HCT116 (cell line): ENCODE results near the gene CXCR6. TPM values are rescaled to one million over a fixed set of nuclear protein-coding genes. Genes with fewer than 3 reads are reported as not detected.

Experiments used
- ATAC-seq: fragments of 200-7000 bp; cut with Tn5 transposase; 2 replicates; pipeline ENCODE4 v1.9.1; 2020; ENCODE audit warnings: mild to moderate bottlenecking, moderate library complexity
- BruUV-seq: library from RNA; stranded (reverse); fragments of 400-500 nt; replicated peaks from 2 replicates; lab custom pipeline; 2021; lab: Mats Ljungman, UMichigan
- CTCF ChIA-PET: fragments of 300-600 bp; sonication (Branson Sonifier 250); formaldehyde crosslinking; loops from one replicate; lab custom pipeline; 2021; ENCODE audit warnings: antibody characterized with exemption; lab: Charles Lee
- POLR2A ChIA-PET: fragments of 300-600, 350-600 bp; sonication (Branson Sonifier 250); formaldehyde crosslinking; loops from one replicate; lab custom pipeline; 2021; ENCODE audit warnings: antibody characterized with exemption; lab: Charles Lee
- RAD21 ChIA-PET, 2 experiments: fragments of 300-600 bp; sonication (Branson Sonifier 250); formaldehyde crosslinking; loops; one replicate each; lab custom pipeline; 2023; ENCODE audit warnings: low total read pairs in 2 of 2; ENCODE audit not compliant: uncharacterized antibody in 2 of 2, unreplicated experiment in 2 of 2, low non-redundant PET in 1 of 2; lab: Charles Lee
- DNase-seq: peaks from one replicate; pipeline ENCODE4 v3.0.0-alpha.2; 2010; ENCODE audit warnings: low read depth, low spot score
- H2AFZ ChIP-seq: fragments of 200-600 bp; shearing (Covaris generic), sonication (generic); 2 replicates; pipeline ENCODE4 v1.6.1; 2017; ENCODE audit warnings: low read depth, mixed run types, mixed read lengths, antibody characterized with exemption, low read length; ENCODE audit not compliant: poor library complexity, severe bottlenecking
- H3K27ac ChIP-seq: 2 replicates; pipeline ENCODE4 v1.5.1; 2012; ENCODE audit warnings: low read depth, low read length
- H3K27me3 ChIP-seq: fragments of 200-600 bp; sonication (generic); 2 replicates; pipeline ENCODE4 v1.6.1; 2016; ENCODE audit warnings: mixed run types, low read length, mixed read lengths; ENCODE audit not compliant: insufficient read depth
- H3K36me3 ChIP-seq, 2 experiments: fragments of 200-500 bp in 1 of 2; fragments of 200-600 bp in 1 of 2; sonication (Bioruptor generic) in 1 of 2; sonication (generic) in 1 of 2; 2 replicates each; pipeline versions ENCODE4 v1.5.1 to v1.6.1; 2014 to 2016; ENCODE audit warnings: low read length in 2 of 2, inconsistent platforms in 1 of 2, mixed read lengths in 1 of 2, mixed run types in 1 of 2; ENCODE audit not compliant: insufficient read depth in 2 of 2, control insufficient read depth in 1 of 2
- H3K4me1 ChIP-seq, 2 experiments: fragments of 200-600 bp in 1 of 2; sonication (generic) in 1 of 2; 2 replicates each; pipeline versions ENCODE4 v1.5.1 to v1.6.1; 2012 to 2017; ENCODE audit warnings: low read length in 2 of 2, inconsistent platforms in 1 of 2, mild to moderate bottlenecking in 1 of 2, mixed read lengths in 1 of 2, mixed run types in 1 of 2, moderate library complexity in 1 of 2; ENCODE audit not compliant: insufficient read depth in 2 of 2, control insufficient read depth in 1 of 2
- H3K4me2 ChIP-seq: fragments of 200-600 bp; sonication (generic); 2 replicates; pipeline ENCODE4 v1.6.1; 2017; ENCODE audit warnings: mixed run types, low read length, mixed read lengths
- H3K4me3 ChIP-seq, 2 experiments: fragments of 200-600 bp in 1 of 2; sonication (generic) in 1 of 2; replicated peaks in 1 of 2; 2 replicates each; pipeline ENCODE4 v1.5.1; 2011 to 2016; ENCODE audit warnings: low read length in 2 of 2, control low read depth in 1 of 2, low read depth in 1 of 2, mild to moderate bottlenecking in 1 of 2, mixed read lengths in 1 of 2, mixed run types in 1 of 2
- H3K79me2 ChIP-seq: fragments of 200-600 bp; sonication (generic); 2 replicates; pipeline ENCODE4 v1.6.1; 2017; ENCODE audit warnings: mild to moderate bottlenecking, mixed run types, low read length, moderate library complexity, mixed read lengths; ENCODE audit not compliant: insufficient read depth
- H3K9ac ChIP-seq: fragments of 200-600 bp; sonication (generic); 2 replicates; pipeline ENCODE4 v1.6.1; 2016; ENCODE audit warnings: low read length, mixed read lengths
- H3K9me2 ChIP-seq: fragments of 200-600 bp; sonication (generic), shearing (Covaris generic); 2 replicates; pipeline ENCODE4 v1.6.1; 2017; ENCODE audit warnings: mixed run types, mild to moderate bottlenecking, moderate library complexity; ENCODE audit not compliant: insufficient read depth
- H3K9me3 ChIP-seq, 2 experiments: fragments of 200-500 bp in 1 of 2; fragments of 200-600 bp in 1 of 2; sonication (Bioruptor generic) in 1 of 2; sonication (generic) in 1 of 2; 2 replicates each; pipeline ENCODE4 v1.6.1; 2014 to 2017; ENCODE audit warnings: low read length in 2 of 2, mixed read lengths in 2 of 2, inconsistent platforms in 1 of 2, low read depth in 1 of 2, mild to moderate bottlenecking in 1 of 2, mixed run types in 1 of 2, moderate library complexity in 1 of 2; ENCODE audit not compliant: control insufficient read depth in 1 of 2, insufficient read depth in 1 of 2
- H4K20me1 ChIP-seq: fragments of 200-600 bp; sonication (generic), shearing (Covaris generic); 2 replicates; pipeline ENCODE4 v1.6.1; 2017; ENCODE audit warnings: mixed run types, mild to moderate bottlenecking, moderate library complexity; ENCODE audit not compliant: insufficient read depth
- EGR1 ChIP-seq: IDR thresholded peaks from 2 replicates; pipeline ENCODE4 v1.6.1; 2012; ENCODE audit warnings: low read depth
- ELF1 ChIP-seq: IDR thresholded peaks from 2 replicates; pipeline ENCODE4 v1.6.1; 2012; ENCODE audit warnings: low read depth, borderline replicate concordance
- EZH2 ChIP-seq: fragments of 200-600 bp; sonication (generic); IDR thresholded peaks from 2 replicates; pipeline ENCODE4 v1.6.1; 2017; ENCODE audit warnings: antibody characterized with exemption, mixed run types
- POLR2A ChIP-seq: IDR thresholded peaks from 2 replicates; pipeline ENCODE4 v1.7.0; 2011; ENCODE audit warnings: borderline replicate concordance; ENCODE audit not compliant: insufficient read depth, insufficient read length; ENCODE audit errors: extremely low read depth
- POLR2AphosphoS5 ChIP-seq: IDR thresholded peaks from 2 replicates; pipeline ENCODE4 v1.6.1; 2011; ENCODE audit warnings: mild to moderate bottlenecking, low read depth, low read length, moderate library complexity
- RAD21 ChIP-seq: IDR thresholded peaks from 2 replicates; pipeline ENCODE4 v1.6.1; 2012; ENCODE audit warnings: low read depth, mild to moderate bottlenecking
- SRF ChIP-seq: IDR thresholded peaks from 2 replicates; pipeline ENCODE4 v1.6.1; 2012; ENCODE audit warnings: low read depth
- YY1 ChIP-seq: IDR thresholded peaks from 2 replicates; pipeline ENCODE4 v1.6.1; 2011; ENCODE audit warnings: low read length, low read depth, moderate library complexity, mild to moderate bottlenecking; ENCODE audit not compliant: insufficient replicate concordance; ENCODE audit errors: extremely low read depth
- ZFX ChIP-seq: fragments of 450-650 bp; IDR thresholded peaks from 2 replicates; pipeline ENCODE4 v1.6.1; 2017
- ZNF274 ChIP-seq: fragments of 200-500 bp; sonication (Bioruptor generic); IDR thresholded peaks from 2 replicates; pipeline ENCODE4 v1.6.1; 2014; ENCODE audit warnings: mild to moderate bottlenecking, low read depth, low read length, inconsistent platforms
- intact Hi-C: fragments of 100-400 bp; cut with micrococcal nuclease; formaldehyde crosslinking; loops from 2 replicates; pipeline ENCODE4 v1.10.0; 2022
- total RNA-seq: library from RNA; stranded (reverse); gene quantifications from one replicate; pipeline ENCODE4 v1.2.1, GENCODE V29; 2021; ENCODE audit not compliant: unreplicated experiment
- TF ChIP-seq, protein P1 (sequence below), 3 experiments: fragments of 200-600 bp in 1 of 3; sonication (generic) in 1 of 3; IDR thresholded peaks in 2 of 3; conservative IDR thresholded peaks in 1 of 3; 2 replicates each; pipeline ENCODE4 v1.5.1; 2012 to 2017; ENCODE audit warnings: low read depth in 2 of 3, low read length in 2 of 3, antibody characterized with exemption in 1 of 3, borderline replicate concordance in 1 of 3, control low read depth in 1 of 3, mild to moderate bottlenecking in 1 of 3, mixed read lengths in 1 of 3, mixed run types in 1 of 3, moderate library complexity in 1 of 3; ENCODE audit not compliant: insufficient read depth in 1 of 3
- TF ChIP-seq, protein P2 (sequence below): IDR thresholded peaks from 2 replicates; pipeline ENCODE4 v1.6.1; 2012; ENCODE audit warnings: low read depth
- TF ChIP-seq, protein P3 (sequence below): IDR thresholded peaks from 2 replicates; pipeline ENCODE4 v1.6.1; 2012

CXCR6 gene
- total RNA-seq, 1 experiment from 2014 or later: not detected

DNA sequence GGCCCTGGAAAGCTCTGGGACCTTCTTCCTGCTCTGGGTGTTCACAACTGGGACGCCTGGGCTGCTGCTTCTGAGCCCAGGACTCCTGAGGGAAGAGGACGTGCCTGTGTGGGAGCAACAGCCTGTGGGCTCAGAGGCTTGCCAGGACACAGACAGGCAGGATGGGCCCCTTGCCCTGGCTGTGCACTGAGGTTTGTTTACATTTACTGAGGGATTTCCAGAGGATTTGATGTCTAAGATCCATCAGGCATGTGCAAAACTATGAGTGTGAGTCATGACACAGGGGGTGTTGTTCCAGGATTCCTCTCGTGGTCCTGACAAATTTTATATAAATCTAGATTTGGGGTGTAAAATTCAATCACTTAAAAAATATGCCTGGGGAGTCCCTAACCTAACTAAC, 46.3 kb upstream of the CXCR6 start:
- no peak for ATAC-seq
- H3K9me2 ChIP-seq: no peaks in the 10 kb centered on the region

More for the DNA sequence above, 46.3 kb upstream of the CXCR6 start:
- no peaks in the 10 kb centered on the region for H3K79me2 ChIP-seq
- no peaks in the 10 kb centered on the region for H3K36me3 ChIP-seq
- H3K27me3 ChIP-seq: no peaks in the 10 kb centered on the region
- RAD21 ChIA-PET: no interaction called here
- POLR2A ChIA-PET: no interaction called here
- no peak overlapping the region for H2AFZ ChIP-seq
- H4K20me1 ChIP-seq: no peaks in the 10 kb centered on the region
- DNase-seq: no peak
- H3K4me1 ChIP-seq: peaks cover 15 to 18% of the 10 kb centered on the region in 2 experiments
- CTCF ChIA-PET: no interaction called here
- H3K27ac ChIP-seq: no peak overlapping the region
- no TSS peak for BruUV-seq
- no peak for TF ChIP-seq YY1
- TF ChIP-seq EGR1: no peak
- no peak for TF ChIP-seq RAD21
- TF ChIP-seq, protein P1, sequence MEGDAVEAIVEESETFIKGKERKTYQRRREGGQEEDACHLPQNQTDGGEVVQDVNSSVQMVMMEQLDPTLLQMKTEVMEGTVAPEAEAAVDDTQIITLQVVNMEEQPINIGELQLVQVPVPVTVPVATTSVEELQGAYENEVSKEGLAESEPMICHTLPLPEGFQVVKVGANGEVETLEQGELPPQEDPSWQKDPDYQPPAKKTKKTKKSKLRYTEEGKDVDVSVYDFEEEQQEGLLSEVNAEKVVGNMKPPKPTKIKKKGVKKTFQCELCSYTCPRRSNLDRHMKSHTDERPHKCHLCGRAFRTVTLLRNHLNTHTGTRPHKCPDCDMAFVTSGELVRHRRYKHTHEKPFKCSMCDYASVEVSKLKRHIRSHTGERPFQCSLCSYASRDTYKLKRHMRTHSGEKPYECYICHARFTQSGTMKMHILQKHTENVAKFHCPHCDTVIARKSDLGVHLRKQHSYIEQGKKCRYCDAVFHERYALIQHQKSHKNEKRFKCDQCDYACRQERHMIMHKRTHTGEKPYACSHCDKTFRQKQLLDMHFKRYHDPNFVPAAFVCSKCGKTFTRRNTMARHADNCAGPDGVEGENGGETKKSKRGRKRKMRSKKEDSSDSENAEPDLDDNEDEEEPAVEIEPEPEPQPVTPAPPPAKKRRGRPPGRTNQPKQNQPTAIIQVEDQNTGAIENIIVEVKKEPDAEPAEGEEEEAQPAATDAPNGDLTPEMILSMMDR (IDR thresholded peaks at IDR 0.05 in 2 of 3, conservative IDR thresholded peaks at IDR 0.05 in 1 of 3; ENCODE audit: borderline replicate concordance in 1 of 3, insufficient read depth in 1 of 3, low read depth in 2 of 3, low read length in 2 of 3): no peak
- TF ChIP-seq POLR2AphosphoS5: no peak
- no peak for TF ChIP-seq POLR2A
- no peak for TF ChIP-seq SRF
- no peak for TF ChIP-seq EZH2
- TF ChIP-seq ZNF274: no peak
- TF ChIP-seq, protein P2, sequence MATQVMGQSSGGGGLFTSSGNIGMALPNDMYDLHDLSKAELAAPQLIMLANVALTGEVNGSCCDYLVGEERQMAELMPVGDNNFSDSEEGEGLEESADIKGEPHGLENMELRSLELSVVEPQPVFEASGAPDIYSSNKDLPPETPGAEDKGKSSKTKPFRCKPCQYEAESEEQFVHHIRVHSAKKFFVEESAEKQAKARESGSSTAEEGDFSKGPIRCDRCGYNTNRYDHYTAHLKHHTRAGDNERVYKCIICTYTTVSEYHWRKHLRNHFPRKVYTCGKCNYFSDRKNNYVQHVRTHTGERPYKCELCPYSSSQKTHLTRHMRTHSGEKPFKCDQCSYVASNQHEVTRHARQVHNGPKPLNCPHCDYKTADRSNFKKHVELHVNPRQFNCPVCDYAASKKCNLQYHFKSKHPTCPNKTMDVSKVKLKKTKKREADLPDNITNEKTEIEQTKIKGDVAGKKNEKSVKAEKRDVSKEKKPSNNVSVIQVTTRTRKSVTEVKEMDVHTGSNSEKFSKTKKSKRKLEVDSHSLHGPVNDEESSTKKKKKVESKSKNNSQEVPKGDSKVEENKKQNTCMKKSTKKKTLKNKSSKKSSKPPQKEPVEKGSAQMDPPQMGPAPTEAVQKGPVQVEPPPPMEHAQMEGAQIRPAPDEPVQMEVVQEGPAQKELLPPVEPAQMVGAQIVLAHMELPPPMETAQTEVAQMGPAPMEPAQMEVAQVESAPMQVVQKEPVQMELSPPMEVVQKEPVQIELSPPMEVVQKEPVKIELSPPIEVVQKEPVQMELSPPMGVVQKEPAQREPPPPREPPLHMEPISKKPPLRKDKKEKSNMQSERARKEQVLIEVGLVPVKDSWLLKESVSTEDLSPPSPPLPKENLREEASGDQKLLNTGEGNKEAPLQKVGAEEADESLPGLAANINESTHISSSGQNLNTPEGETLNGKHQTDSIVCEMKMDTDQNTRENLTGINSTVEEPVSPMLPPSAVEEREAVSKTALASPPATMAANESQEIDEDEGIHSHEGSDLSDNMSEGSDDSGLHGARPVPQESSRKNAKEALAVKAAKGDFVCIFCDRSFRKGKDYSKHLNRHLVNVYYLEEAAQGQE: no peak
- TF ChIP-seq, protein P3, sequence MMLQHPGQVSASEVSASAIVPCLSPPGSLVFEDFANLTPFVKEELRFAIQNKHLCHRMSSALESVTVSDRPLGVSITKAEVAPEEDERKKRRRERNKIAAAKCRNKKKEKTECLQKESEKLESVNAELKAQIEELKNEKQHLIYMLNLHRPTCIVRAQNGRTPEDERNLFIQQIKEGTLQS: no peak
- no peak for TF ChIP-seq ELF1
- TF ChIP-seq ZFX: no peak
- no peak overlapping the region for H3K4me2 ChIP-seq
- no peaks in the 10 kb centered on the region for H3K9me3 ChIP-seq
- H3K9ac ChIP-seq: no peak overlapping the region
- no peak overlapping the region for H3K4me3 ChIP-seq
- intact Hi-C loops: no loop called here
